ES-I3 (cell line): ENCODE data around the gene NDC1.
"Not testable (repeated sequence)": the region's sequence is repeated elsewhere in the genome, so short reads cannot be mapped to it uniquely, and the experiment has no call there.

ENCODE experiments used
- H3K36me3 ChIP-seq: 2 replicates; pipeline ENCODE4 v1.6.1; 2013; ENCODE audit warnings: mild to moderate bottlenecking, low read length, control low read depth, moderate library complexity; ENCODE audit not compliant: insufficient read depth
- H3K4me1 ChIP-seq: 2 replicates; pipeline ENCODE4 v1.6.1; 2013; ENCODE audit warnings: mild to moderate bottlenecking, control low read depth, low read length; ENCODE audit not compliant: insufficient read depth
- H3K9ac ChIP-seq: 2 replicates; pipeline ENCODE4 v1.6.1; 2013; ENCODE audit warnings: low read depth, mild to moderate bottlenecking, low read length, moderate library complexity
- H3K9me3 ChIP-seq: 2 replicates; pipeline ENCODE4 v1.6.1; 2013; ENCODE audit warnings: mild to moderate bottlenecking, low read length, moderate library complexity; ENCODE audit not compliant: control insufficient read depth, insufficient read depth

The NDC1 gene

DNA sequence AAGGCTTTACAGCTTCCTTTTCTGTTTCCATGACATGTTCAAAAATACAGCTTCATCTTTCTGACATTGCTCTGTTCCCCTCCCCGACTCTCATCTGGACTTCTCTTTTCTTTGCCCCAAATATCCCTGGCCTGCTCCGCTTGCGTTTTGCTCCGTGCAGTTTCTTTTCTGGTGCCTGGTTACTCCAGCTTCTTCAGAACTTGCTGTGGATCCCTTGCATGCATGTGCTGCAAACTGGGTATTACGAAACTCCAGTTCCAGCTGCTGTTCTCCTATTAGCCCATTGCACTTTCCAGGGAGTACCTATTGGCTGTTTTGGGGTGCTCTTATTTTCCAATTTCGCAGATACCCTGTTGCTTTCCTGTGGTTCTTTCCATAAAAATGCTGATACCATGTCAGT lies 9.9 kb upstream of the NDC1 start:
- Histone ChIP-seq H3K9ac (no peak overlapping the region), H3K9me3 (no peaks in the 10 kb centered on the region; the same call in 1 of the 2 replicates), H3K4me1 (no peaks in the 10 kb centered on the region), H3K36me3 (no peaks in the 10 kb centered on the region)

DNA sequence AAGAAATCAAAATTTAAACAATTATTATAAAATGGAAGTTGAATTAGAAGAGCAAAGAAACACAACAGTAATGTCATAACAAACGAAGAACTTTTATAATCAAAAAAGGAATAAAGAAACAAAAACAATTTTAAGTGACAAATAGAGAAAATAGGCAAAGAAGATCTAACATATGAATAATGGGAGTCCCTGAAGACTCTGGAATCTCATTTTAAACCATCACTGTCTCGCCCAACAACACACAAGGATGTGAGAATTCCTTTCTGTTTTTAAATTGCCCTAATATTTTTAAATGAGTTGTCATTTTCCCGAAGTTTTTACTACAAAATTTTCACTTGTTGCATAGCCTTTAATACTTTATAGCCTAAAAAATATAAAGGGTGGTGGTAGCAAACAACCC lies 4.3 kb upstream of the NDC1 start:
- Histone ChIP-seq H3K9me3 (peaks cover 4% of the 10 kb centered on the region; the same call in 1 of the 2 replicates), H3K4me1 (no peaks in the 10 kb centered on the region), H3K9ac (no peak overlapping the region), H3K36me3 (no peaks in the 10 kb centered on the region)

DNA sequence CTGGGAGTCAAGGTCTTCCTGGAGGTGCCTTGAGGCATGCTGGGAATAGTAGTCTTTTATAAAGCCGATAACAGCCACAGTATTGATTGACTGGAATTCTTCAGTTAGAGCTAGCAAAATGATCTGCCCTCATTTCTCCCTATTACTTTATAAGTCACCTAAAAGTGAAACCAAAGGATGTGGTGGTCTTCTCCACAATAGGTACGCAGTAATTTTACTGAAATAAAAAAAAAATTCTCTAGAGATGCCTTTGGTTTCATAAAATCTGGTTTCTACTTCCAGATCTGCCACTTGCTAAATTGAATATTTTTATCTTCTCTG lies 518 bp upstream of the NDC1 start:
- Histone ChIP-seq H3K4me1 (no peaks in the 10 kb centered on the region), H3K36me3 (no peaks in the 10 kb centered on the region), H3K9ac (peak overlapping the region; percentile 77; the same call in 1 of the 2 replicates), H3K9me3 (peaks cover 4% of the 10 kb centered on the region; the same call in 1 of the 2 replicates)

DNA sequence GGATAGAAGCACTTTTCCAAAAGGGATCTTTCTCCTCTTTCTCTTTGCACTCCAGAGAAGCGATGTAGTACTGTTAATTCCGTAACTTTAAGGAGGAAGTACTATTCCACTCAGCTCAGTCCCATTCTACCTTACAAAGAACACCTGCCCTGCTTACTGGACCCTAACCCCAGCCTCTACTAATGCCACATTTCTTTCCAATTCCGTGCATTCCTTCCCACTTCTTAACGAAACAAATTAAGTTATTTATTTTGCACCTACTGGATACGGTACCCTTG lies 511 bp downstream of the NDC1 start:
- Histone ChIP-seq H3K9me3 (peaks cover 4% of the 10 kb centered on the region; the same call in 1 of the 2 replicates), H3K4me1 (no peaks in the 10 kb centered on the region), H3K9ac (peak overlapping the region; percentile 77), H3K36me3 (no peaks in the 10 kb centered on the region)

DNA sequence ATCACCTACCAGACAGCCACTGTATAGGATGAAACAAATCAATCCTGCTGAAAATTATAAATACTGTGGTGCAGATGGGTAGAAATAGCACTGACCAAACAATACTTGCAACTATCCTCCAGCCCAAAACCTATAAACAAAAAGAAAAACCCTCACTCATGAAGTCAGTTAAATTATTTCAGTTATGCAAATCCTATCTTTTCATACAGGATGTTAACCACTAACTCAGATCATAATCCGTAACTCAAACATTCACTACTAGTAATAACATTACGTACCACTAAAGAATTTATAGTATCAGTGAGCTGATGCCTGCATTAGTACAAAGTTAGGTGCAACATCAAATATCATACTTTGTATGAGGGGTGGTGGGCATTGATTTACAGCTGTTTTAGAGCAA lies 2.6 kb downstream of the NDC1 start:
- no peaks in the 10 kb centered on the region for H3K4me1 ChIP-seq
- H3K36me3 ChIP-seq: no peaks in the 10 kb centered on the region
- H3K9ac ChIP-seq: no peak overlapping the region
- no peaks in the 10 kb centered on the region for H3K9me3 ChIP-seq

DNA sequence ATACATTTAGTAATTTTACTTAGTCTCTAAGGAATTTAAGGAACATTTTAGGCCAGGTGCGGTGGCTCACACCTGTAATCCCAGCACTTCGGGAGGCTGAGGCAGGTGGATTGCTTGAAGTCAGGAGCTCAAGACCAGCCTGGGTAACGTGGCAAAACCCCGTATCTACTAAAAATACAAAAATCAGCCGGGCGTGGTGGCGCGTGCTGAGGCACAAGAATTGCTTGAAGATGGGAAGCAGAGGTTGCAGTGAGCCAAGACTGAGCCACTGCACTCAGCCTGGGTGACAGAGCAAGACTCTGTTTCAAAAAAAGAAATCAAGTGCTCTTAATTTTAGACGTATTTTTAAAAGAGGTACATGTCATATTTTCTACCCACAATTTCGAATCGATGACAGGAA lies 3.3 kb downstream of the NDC1 start:
- Histone ChIP-seq H3K9me3 (no peaks in the 10 kb centered on the region), H3K36me3 (no peaks in the 10 kb centered on the region), H3K9ac (no peak overlapping the region), H3K4me1 (no peaks in the 10 kb centered on the region)

DNA sequence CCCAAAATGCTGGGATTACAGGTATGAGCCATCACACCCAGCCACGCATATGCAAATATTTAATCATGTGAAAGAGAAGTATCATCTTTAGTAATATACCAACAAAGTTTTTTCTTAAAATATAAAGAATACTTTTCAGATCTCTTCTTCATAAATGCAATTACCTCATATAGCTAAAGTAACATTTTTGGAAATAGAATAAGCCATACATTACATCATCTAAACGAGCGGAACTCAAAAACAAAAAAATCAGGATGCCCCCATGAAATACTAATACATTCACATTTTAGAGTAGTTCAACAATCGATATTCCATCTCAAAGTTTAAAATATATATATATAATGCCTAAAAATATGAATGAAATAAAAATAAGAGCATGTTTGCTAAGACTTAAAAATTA lies 4.7 kb downstream of the NDC1 start:
- no peaks in the 10 kb centered on the region for H3K9me3 ChIP-seq
- H3K9ac ChIP-seq: no peak overlapping the region
- no peaks in the 10 kb centered on the region for H3K36me3 ChIP-seq
- no peaks in the 10 kb centered on the region for H3K4me1 ChIP-seq

DNA sequence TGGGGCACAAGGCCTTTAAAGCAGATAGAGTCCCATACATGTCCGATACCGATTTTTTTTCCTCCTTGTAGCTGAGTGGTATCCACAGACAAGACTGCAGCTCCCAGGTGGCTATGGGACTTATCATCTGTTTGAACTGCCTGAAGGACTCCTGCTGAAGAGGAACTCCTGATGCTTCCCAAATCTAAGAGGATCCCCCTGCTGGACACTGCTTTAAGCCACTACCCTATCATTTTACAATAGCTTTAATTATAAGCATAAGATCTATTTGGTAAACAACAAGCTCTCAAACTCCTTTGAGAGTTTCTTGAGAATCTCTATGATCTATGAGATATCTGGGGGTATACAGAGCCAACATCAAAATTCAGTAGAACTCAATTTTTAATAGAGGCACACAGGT lies 11.7 kb downstream of the NDC1 start:
- Histone ChIP-seq H3K9me3 (no peaks in the 10 kb centered on the region), H3K4me1 (no peaks in the 10 kb centered on the region), H3K36me3 (peaks cover 8% of the 10 kb centered on the region), H3K9ac (no peak overlapping the region)

DNA sequence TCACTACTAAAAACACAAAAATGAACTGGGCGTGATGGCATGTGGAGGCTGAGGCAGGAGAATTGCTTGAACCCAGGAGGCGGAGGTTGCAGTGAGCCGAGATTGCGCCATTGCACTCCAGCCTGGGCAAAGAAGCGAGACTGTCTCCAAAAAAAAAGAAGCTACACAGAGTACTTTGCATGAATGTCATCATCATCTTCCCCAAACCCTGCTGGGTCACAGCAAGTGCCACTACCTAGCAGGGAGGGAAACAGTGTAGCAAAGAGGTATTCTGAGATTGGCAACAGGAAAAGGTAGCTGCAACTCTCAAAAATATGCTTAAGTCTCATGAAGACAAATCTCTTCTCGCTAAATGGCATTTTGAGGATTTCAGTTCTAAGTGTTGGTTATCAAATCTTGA lies 12.8 kb downstream of the NDC1 start:
- H3K9ac ChIP-seq: no peak overlapping the region
- no peaks in the 10 kb centered on the region for H3K4me1 ChIP-seq
- no peaks in the 10 kb centered on the region for H3K9me3 ChIP-seq
- peaks cover 8% of the 10 kb centered on the region for H3K36me3 ChIP-seq

DNA sequence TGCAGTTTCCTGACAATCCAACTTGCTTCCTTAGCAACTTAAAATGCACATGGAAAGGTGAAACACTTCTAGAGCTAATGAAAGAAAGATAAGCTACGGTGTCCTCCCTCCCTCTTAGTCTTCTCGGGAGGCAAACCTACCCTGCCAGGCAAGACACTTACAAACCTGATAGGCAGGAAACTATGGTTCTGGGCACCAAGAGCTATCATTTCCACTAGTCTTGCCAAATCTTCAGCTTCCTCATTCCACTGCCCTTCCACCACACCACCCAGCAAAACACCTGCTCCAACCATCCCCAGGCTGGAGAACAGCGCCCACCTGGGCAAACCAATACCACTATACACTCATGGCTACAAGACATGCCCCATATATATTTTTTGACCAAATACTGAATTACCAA lies 15.2 kb downstream of the NDC1 start:
- Histone ChIP-seq H3K36me3 (peaks cover 8% of the 10 kb centered on the region), H3K9ac (no peak overlapping the region), H3K4me1 (no peaks in the 10 kb centered on the region), H3K9me3 (no peaks in the 10 kb centered on the region)

DNA sequence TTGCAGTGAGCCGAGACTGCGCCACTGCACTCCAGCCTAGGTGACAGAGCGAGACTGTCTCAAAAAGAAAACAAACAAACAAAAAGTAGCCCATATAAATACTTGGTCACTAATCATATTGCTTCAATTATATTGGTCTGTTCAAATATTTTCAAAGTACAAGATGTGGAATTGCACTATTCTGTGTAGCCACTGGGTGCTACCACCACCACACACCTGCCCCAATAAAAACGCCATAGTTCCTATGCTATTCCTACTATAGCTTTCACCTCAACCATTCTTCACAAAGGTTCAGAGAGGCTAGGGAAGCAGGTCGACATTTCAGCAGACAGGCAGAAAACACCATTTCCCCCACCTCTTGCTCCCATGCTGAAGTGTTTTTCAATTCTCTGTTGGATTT lies 16.7 kb downstream of the NDC1 start:
- H3K9ac ChIP-seq: no peak overlapping the region
- no peaks in the 10 kb centered on the region for H3K9me3 ChIP-seq
- H3K36me3 ChIP-seq: peaks cover 3% of the 10 kb centered on the region
- H3K4me1 ChIP-seq: no peaks in the 10 kb centered on the region

DNA sequence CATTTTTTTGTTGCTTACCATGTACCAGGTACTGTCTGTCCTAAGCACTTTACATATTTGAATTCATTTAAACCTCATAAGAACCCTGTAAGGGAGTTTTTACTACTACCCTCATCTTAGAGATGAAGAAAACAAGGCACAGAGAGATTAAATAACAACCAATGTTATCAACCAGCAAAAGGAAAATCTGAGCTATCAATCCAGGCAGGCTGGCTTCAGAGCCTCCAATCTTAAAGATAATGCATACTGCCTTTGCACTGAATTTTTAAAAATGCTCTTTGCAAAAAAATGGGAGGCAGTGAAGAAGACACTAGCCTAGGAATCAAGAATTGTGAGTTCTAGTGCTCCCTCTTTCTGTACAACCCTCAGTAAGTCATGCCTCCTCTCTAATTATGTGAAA lies 18.7 kb downstream of the NDC1 start:
- Histone ChIP-seq H3K4me1 (no peaks in the 10 kb centered on the region), H3K36me3 (no peaks in the 10 kb centered on the region; the same call in none of the 2 replicates), H3K9me3 (no peaks in the 10 kb centered on the region), H3K9ac (no peak overlapping the region)

DNA sequence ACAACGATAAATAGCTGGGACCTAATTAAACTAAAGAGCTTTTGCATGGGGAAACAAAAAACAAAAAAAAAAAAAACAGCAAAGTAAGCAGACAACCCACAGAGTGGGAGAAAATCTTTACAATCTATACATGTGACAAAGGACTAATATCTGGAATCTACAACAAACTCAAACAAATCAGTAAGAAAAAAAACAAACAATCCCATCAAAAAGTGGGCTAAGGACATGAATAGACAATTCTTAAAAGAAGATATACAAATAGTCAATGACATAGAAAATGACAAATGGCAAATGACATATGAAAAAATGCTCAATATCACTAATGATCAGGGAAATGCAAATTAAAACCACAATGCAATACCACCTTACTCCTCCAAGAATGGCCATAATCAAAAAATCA lies 21.5 kb downstream of the NDC1 start:
- H3K9ac ChIP-seq, H3K4me1 ChIP-seq, H3K9me3 ChIP-seq, H3K36me3 ChIP-seq: not testable (repeated sequence)

DNA sequence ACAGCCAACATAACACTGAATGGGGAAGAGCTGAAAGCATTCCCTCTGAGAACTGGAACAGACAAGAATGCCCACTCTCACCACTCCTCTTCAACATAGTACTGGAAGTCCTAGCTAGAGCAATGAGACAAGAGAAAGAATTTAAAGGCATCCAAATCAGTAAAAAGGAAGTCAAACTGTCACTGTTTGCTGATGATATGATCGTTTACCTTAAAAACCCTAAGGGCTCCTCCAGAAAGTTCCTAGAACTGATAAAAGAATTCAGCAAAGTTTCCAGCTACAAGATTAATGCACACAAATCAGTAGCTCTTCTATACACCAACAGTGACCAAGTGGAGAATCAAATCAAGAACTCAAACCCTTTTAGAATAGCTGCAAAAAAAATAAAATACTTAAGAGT lies 22.6 kb downstream of the NDC1 start:
- H3K9me3 ChIP-seq, H3K36me3 ChIP-seq, H3K4me1 ChIP-seq, H3K9ac ChIP-seq: not testable (repeated sequence)

DNA sequence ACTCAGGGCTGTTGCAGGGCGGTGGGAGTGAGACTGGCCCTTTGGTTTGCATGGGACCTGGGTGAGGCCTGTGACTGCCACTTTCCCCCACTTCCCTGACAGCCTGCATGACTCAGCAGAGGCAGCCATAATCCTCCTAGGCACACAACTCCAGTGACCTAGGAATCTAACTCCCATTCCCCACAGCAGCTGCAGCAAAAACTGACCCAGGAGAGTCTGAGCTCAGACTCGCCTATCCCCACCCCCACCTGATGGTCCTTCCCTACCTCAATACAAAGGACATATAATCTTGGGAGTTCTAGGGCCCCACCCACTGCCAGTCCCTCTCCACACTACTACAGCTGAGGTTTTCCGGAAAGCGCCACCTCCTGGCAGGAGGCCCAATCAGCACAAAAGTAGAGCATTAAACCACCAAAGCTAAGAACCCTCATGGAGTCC lies 26.7 kb downstream of the NDC1 start:
- Histone ChIP-seq H3K36me3 (peaks cover 7% of the 10 kb centered on the region), H3K4me1 (0 out of 2 replicates have a peak, but pooled peaks cover 8% of the 10 kb centered on the region), H3K9me3 (no peaks in the 10 kb centered on the region), H3K9ac (peak overlapping the region; percentile 19; the same call in 1 of the 2 replicates)

DNA sequence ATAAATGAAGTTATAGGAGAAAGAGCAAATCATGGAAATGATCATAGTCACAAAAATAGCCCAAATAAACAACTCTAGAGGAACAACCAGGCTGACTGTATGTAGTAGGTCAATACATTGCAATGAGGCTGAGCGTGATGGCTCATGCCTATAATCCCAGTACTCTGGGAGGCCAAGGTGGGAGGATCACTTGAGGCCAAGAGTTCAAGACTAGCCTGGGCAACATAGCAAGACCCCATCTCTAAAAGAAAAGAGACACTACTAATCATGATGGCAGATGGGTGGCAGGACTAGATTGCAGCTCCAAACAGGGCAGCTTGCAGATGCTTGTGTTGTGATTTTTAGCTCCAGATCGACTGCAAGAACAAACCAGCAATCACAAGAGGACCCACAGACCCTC lies 27.6 kb downstream of the NDC1 start:
- no peak overlapping the region for H3K9ac ChIP-seq
- H3K4me1 ChIP-seq: 0 out of 2 replicates have a peak, but pooled peaks cover 8% of the 10 kb centered on the region
- H3K36me3 ChIP-seq: peaks cover 7% of the 10 kb centered on the region
- H3K9me3 ChIP-seq: no peaks in the 10 kb centered on the region
